GM12865 (cell line): ENCODE measurements around the gene ID2.

Experiments
- DNase-seq: peaks from one replicate; pipeline ENCODE4 v3.0.0; 2010; ENCODE audit warnings: low read depth
- H3K4me3 ChIP-seq: 2 replicates; pipeline ENCODE4 v1.5.1; 2011; ENCODE audit warnings: mild to moderate bottlenecking, low read depth, low read length, control low read depth
- CTCF ChIP-seq: IDR thresholded peaks from 2 replicates; pipeline ENCODE4 v1.5.1; 2011; ENCODE audit warnings: low read length, control low read depth, low read depth, inconsistent platforms; ENCODE audit not compliant: insufficient read depth; ENCODE audit errors: missing control alignments

ID2 gene

DNA sequence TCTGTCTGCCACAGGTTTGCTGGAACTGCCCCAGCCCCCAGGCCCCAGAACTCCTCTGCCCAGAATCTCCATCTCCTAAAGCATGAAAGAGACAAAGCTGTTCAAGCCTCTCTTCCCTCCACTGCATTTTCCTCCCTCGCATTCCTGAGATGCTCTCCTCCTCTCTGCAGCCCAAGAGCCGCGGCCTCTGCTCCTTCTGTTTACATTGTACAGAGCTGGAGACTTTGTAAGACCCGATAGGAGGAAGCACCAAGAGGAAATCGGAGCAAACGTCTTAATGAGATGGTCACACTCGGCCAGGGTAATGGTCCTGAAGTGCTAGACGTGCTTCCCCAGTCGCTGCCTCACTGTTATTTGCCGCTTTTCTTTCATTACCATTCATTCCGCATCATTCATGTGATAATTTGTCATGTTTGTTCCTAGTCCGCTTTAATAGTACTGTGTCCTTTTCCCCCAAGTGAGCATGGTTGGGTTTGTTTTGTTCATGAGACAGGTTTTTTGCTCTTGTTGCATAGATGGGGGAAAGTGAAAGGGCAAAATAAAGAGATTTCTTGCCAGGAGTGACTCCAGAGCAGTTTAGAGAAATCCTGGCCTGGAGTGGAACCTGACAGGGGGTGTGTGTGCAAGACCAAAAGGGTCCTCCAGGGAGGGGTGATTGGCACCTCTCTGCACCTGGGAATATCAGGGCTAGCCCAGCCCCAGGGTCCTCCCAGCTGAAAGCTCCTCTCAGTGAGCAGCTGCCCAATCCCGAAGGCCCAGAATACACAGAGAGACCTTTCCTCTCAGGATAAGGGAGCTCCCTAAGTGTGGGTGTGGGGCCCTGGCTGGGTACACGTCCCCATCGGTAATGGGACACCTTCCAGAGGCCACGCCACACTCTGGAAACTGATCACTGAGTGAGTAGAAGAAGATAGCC, 44.9 kb upstream of the ID2 start:
- no peak for DNase-seq
- no peak for TF ChIP-seq CTCF
- H3K4me3 ChIP-seq, result no peak overlapping the region

DNA sequence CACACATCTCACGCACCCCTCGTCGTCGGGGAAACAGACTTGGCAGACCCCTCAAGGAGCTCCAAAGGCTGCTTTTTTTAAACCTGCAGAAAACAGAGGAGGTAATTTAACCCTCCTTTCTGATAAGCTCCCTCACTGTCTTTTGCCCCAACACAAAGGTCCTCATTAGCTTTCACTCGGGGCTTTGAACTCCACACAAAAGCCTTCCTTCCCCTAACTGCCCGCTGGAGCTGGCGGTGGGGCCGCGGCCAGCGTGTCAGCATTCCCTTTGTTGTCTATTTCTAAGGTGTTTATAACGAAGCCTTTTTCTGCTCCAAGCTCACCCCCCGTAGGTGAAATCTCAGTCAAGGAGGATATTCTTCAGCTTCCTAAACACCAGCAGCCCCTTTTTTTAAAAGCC, 43.5 kb upstream of the ID2 start:
- DNase-seq, result no peak
- TF ChIP-seq CTCF, result no peak
- H3K4me3 ChIP-seq, result no peak overlapping the region

- no peak for TF ChIP-seq CTCF
- no peak for DNase-seq
- no peak overlapping the region for H3K4me3 ChIP-seq
Observed at GRCh38 chr2:8639122-8639635, 42.7 kb upstream of the ID2 start.

DNA sequence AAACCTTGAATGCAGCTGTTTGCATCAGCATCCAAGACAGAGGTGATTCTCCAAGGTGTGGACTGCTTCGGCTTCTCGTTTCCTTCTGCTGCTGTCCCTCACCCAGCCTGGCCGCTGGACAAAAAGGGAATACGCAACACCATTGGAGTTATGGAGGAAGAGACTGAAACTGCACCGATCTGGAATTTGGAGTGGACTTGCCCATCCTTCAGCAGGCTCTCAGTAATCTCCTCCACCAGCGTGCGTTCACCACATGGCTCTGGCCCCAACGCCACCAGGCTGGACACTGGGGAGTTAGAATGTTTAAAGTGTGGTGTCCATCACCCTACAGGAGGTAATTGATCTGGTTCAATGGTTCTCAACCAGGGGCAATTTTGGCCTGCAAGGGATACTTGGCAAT, 41.4 kb upstream of the ID2 start:
- TF ChIP-seq CTCF, result no peak
- no peak overlapping the region for H3K4me3 ChIP-seq

DNA sequence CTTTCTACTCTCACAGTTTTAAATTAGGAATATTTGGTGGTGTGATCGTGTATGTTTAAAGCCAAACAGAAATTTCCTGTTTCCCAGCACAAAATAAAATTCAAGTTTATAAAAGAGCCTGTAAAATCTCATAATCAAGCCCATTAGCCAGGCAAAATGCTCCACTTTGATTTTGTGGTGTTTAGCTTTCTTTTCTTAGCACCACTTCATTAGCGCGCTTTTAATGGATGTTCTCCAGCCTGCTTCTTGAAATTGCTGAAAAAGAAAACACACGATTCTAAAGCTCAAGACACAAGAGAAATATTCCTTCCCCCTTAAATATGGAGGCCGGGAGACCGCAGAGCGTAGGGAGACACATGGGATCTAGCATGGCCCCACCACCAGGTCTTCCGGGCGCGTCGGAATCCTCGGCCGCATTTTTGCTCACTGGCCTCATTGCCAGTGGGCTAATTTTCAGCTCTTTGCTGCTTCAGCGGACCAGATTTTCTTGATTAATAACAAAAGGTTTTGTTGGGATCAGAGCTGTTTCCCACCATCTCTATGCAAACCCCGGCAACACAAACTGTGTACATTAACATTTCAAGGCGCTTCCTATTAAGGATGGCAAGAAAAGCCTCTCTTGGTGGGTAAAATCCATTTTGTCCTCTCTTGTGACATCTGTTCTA, 40.4 kb upstream of the ID2 start:
- no peak overlapping the region for H3K4me3 ChIP-seq
- DNase-seq, result no peak
- no peak for TF ChIP-seq CTCF

More for the DNA sequence above, 41.4 kb upstream of the ID2 start:
- no peak for DNase-seq

DNA sequence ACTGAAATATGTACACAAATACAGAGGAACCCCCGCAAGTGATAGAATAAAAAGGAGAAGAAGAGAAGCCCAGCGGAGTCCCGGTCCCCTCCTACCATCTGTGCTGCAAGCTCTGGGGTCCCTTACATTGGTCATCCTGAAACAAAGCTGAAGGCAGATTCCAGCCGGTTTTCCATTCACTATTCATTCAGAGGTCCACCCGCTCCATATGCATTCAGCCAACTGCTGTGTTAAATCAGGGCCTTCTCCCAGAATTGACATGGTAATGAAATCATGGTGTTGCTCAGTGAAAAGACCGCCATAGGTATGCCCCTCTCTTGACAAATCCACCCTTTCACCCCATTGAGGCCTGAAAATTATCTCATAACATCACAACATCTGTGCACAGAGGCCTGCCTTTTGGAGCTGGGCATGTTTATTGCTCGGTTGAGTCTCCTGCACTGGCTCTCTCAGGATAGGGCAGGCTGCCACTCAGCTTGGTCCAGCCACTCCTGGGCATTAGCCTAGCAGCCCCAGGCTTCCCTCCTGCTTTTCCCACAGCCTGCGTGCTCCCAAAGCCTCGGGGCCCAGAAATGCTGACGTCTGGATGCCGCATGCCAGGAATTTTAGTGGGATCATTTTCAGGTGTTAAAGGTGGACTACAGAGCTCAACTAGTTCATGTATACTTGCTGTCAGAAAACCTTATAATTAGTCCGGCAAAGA, 39.3 kb upstream of the ID2 start:
- no peak for DNase-seq
- H3K4me3 ChIP-seq, result no peak overlapping the region
- TF ChIP-seq CTCF, result no peak
